Stimulated activated CD4-positive, alpha-beta T cell treated with anti-CD3 and anti-CD28 coated beads, Interleukin-2, amount 100 ng/mL, for 24 hours (primary cell): ENCODE measurements around the gene OR2T6.
"Not testable (repeated sequence)": the region's sequence is repeated elsewhere in the genome, so short reads cannot be mapped to it uniquely, and the experiment has no call there.

ENCODE experiments used
- DNase-seq, 2 donors: peaks; one replicate each; pipeline ENCODE4 v3.0.0-alpha.2; 2020

The OR2T6 gene

GRCh38 chr1:248375446-248375845 is at the start of gene OR2T6:
TSS of gene OR2T6 (plus strand) at chr1:248375746. CDS start at chr1:248387609, 11,863 bp downstream.
- no peak for DNase-seq

- DNase-seq = no peak
These were observed 32.1 kb upstream of the OR2T6 start for GRCh38 chr1:248343451-248343850.

GRCh38 chr1:248348475-248348874 is 27.1 kb upstream of the OR2T6 start, which contains the start of gene OR14C36:
TSS of gene OR14C36 (plus strand) at chr1:248348775. CDS start at chr1:248348775, 0 bp downstream.
- DNase-seq = no peak

GRCh38 chr1:248359415-248359814 is 16.1 kb upstream of the OR2T6 start:
- no peak for DNase-seq

- no peak for DNase-seq
These were observed 14.3 kb upstream of the OR2T6 start, which contains the start of gene OR2T4 for GRCh38 chr1:248361121-248361715. TSS of gene OR2T4 (plus strand) at chr1:248361665. CDS start at chr1:248361665, 0 bp downstream.

- DNase-seq = no peak
These were observed 8.9 kb upstream of the OR2T6 start for GRCh38 chr1:248366609-248367008.

GRCh38 chr1:248372394-248372793 is 3.2 kb upstream of the OR2T6 start:
- no peak for DNase-seq

GRCh38 chr1:248373761-248374160 is 1.8 kb upstream of the OR2T6 start:
- DNase-seq = no peak

- DNase-seq = no peak
These were observed 1.4 kb downstream of the OR2T6 start for GRCh38 chr1:248376916-248377315.

GRCh38 chr1:248380854-248381253 is 5.3 kb downstream of the OR2T6 start:
- no peak for DNase-seq

- no peak for DNase-seq
These were observed 12.9 kb downstream of the OR2T6 start for GRCh38 chr1:248388426-248388825.

GRCh38 chr1:248393050-248393449 is 17.5 kb downstream of the OR2T6 start:
- DNase-seq = no peak

- no peak for DNase-seq
These were observed 27.2 kb downstream of the OR2T6 start, which contains the start of gene OR2T1 for GRCh38 chr1:248402748-248403147. TSS of gene OR2T1 (plus strand) at chr1:248403048. CDS start at chr1:248406148, 3,100 bp downstream.

GRCh38 chr1:248404024-248404423 is 28.5 kb downstream of the OR2T6 start:
- no peak for DNase-seq

- no peak for DNase-seq
These were observed 31.5 kb downstream of the OR2T6 start for GRCh38 chr1:248406721-248407692.

GRCh38 chr1:248416226-248416625 is 40.7 kb downstream of the OR2T6 start:
- DNase-seq = no peak

GRCh38 chr1:248417854-248418253 is 42.3 kb downstream of the OR2T6 start:
- DNase-seq = no peak

GRCh38 chr1:248421384-248421783 is 45.8 kb downstream of the OR2T6 start:
- no peak for DNase-seq

GRCh38 chr1:248427526-248428191 is 52.1 kb downstream of the OR2T6 start:
- not testable (repeated sequence) for DNase-seq

GRCh38 chr1:248428192-248428533 is 52.6 kb downstream of the OR2T6 start:
- DNase-seq = not testable (repeated sequence)

- not testable (repeated sequence) for DNase-seq
These were observed 56.1 kb downstream of the OR2T6 start for GRCh38 chr1:248431683-248432082.

- not testable (repeated sequence) for DNase-seq
These were observed 56.7 kb downstream of the OR2T6 start for GRCh38 chr1:248432201-248432600.

GRCh38 chr1:248433811-248434415 is 58.4 kb downstream of the OR2T6 start:
- DNase-seq = not testable (repeated sequence)
